Colonic mucosa (tissue), 4 donors: Measurements from ENCODE around the gene NME8. TPM values are rescaled to one million over a fixed set of nuclear protein-coding genes. Genes with fewer than 3 reads are reported as not detected.

Experiments used
- DNase-seq: peaks from one replicate; pipeline ENCODE4 v3.0.0-alpha.2; 2020
- H3K27ac ChIP-seq: fragments of 200-600 bp; one replicate; pipeline ENCODE4 v1.8.0; 2021
- H3K27me3 ChIP-seq: fragments of 200-600 bp; one replicate; pipeline ENCODE4 v1.8.0; 2021
- H3K36me3 ChIP-seq: fragments of 200-600 bp; one replicate; pipeline ENCODE4 v1.8.0; 2021
- H3K4me1 ChIP-seq: fragments of 200-600 bp; one replicate; pipeline ENCODE4 v1.8.0; 2021; ENCODE audit warnings: mild to moderate bottlenecking
- H3K4me3 ChIP-seq: fragments of 200-600 bp; one replicate; pipeline ENCODE4 v1.8.0; 2021
- H3K9ac ChIP-seq, 2 donors: one replicate each; pipeline ENCODE4 v1.7.0; 2013; ENCODE audit warnings: control low read depth in 2 of 2, low read depth in 2 of 2, low read length in 2 of 2
- H3K9me3 ChIP-seq: fragments of 200-600 bp; one replicate; pipeline ENCODE4 v1.8.0; 2021
- CTCF ChIP-seq: fragments of 200-600 bp; IDR thresholded peaks from one replicate; pipeline ENCODE4 v1.8.0; 2022; ENCODE audit warnings: antibody characterized with exemption, mild to moderate bottlenecking
- intact Hi-C: fragments of 100-400 bp; cut with DNase I; formaldehyde crosslinking; loops from one replicate; pipeline ENCODE4 v1.14.1; 2022
- total RNA-seq, 2 donors: library from RNA; stranded (reverse); fragmentation: NEBNext Ultra II Directional in 1 of 2; extraction: Animal tissue kit (Norgen Biotek cat#: 25700) in 1 of 2; gene quantifications; one replicate each; pipeline ENCODE4 v1.2.1, GENCODE V29; 2021
- donor health status: healthy.
- donor health status: DM: no; HTN: no; CAD: no.
- donor health status: DM: no; HTN: no; CAD: no.

Gene NME8
- total RNA-seq, 2 donors from 2014 or later = not detected

GRCh38 chr7:37920305-37920848, 72.0 kb downstream of the NME8 start, which contains the start of gene EPDR1:
TSS of gene EPDR1 (plus strand) at chr7:37920640. CDS start at chr7:37920940, 300 bp downstream.
- Histone ChIP-seq H3K27me3 (peaks cover 14% of the 10 kb centered on the region), H3K4me3 (peak within 1 kb of the TSS; percentile 76), H3K36me3 (no peaks in the 10 kb centered on the region), H3K27ac (peak within 1 kb of the TSS; percentile 38), H3K4me1 (peaks cover 6% of the 10 kb centered on the region), H3K9ac (peak within 1 kb of the TSS; percentile 59 to 68), H3K9me3 (no peaks in the 10 kb centered on the region)
- no peak for TF ChIP-seq CTCF
- peak; percentile 60 for DNase-seq
- intact Hi-C loops = no loop called here

- Histone ChIP-seq H3K36me3 (no peaks in the 10 kb centered on the region), H3K27me3 (peaks cover 7% of the 10 kb centered on the region), H3K9me3 (no peaks in the 10 kb centered on the region), H3K4me3 (peak overlapping the region; percentile 76), H3K4me1 (peaks cover 6% of the 10 kb centered on the region), H3K9ac (peak overlapping the region; percentile 59 to 68), H3K27ac (peak overlapping the region; percentile 38)
- TF ChIP-seq CTCF = no peak
- intact Hi-C loops = no loop called here
- peak; percentile 46 for DNase-seq
Measured at GRCh38 chr7:37920849-37921805, 72.7 kb downstream of the NME8 start.

GRCh38 chr7:37921876-37922275, 73.5 kb downstream of the NME8 start:
- H3K4me1 ChIP-seq = no peaks in the 10 kb centered on the region
- intact Hi-C loops = no loop called here
- H3K9me3 ChIP-seq = no peaks in the 10 kb centered on the region
- H3K27ac ChIP-seq = no peak overlapping the region
- no peaks in the 10 kb centered on the region for H3K27me3 ChIP-seq
- TF ChIP-seq CTCF = no peak
- H3K9ac ChIP-seq = no peak overlapping the region
- no peak for DNase-seq
- no peak overlapping the region for H3K4me3 ChIP-seq
- H3K36me3 ChIP-seq = no peaks in the 10 kb centered on the region

- no peaks in the 10 kb centered on the region for H3K27me3 ChIP-seq
- TF ChIP-seq CTCF = no peak
- no peak overlapping the region for H3K27ac ChIP-seq
- intact Hi-C loops = no loop called here
- no peak for DNase-seq
- H3K4me3 ChIP-seq = no peak overlapping the region
- no peaks in the 10 kb centered on the region for H3K36me3 ChIP-seq
- no peaks in the 10 kb centered on the region for H3K9me3 ChIP-seq
- H3K4me1 ChIP-seq = no peaks in the 10 kb centered on the region
- H3K9ac ChIP-seq = no peak overlapping the region
Measured at GRCh38 chr7:37923996-37924395, 75.6 kb downstream of the NME8 start.

- Histone ChIP-seq H3K4me1 (no peaks in the 10 kb centered on the region), H3K36me3 (no peaks in the 10 kb centered on the region), H3K27ac (no peak overlapping the region), H3K9ac (no peak overlapping the region), H3K4me3 (no peak overlapping the region), H3K9me3 (no peaks in the 10 kb centered on the region), H3K27me3 (no peaks in the 10 kb centered on the region)
- TF ChIP-seq CTCF = no peak
- intact Hi-C loops = no loop called here
- no peak for DNase-seq
Measured at GRCh38 chr7:37924491-37925041, 76.2 kb downstream of the NME8 start.
